HPDE6-E6E7 (cell line): ENCODE data around the gene CHAF1A.

Experiments used
- DNase-seq: peaks from one replicate; pipeline ENCODE4 v3.0.0; 2011; ENCODE audit warnings: missing footprints; ENCODE audit errors: extremely low spot score

The CHAF1A gene

GRCh38 chr19:4366666-4367335, 35.6 kb upstream of the CHAF1A start:
- DNase-seq: no peak

- no peak for DNase-seq
Measured at GRCh38 chr19:4367336-4367723, 35.1 kb upstream of the CHAF1A start.

- no peak for DNase-seq
Measured at GRCh38 chr19:4367781-4368127, 34.7 kb upstream of the CHAF1A start.

- DNase-seq: no peak
Measured at GRCh38 chr19:4368128-4368820, 34.2 kb upstream of the CHAF1A start.

- peak; percentile 88 for DNase-seq
Measured at GRCh38 chr19:4369109-4369887, 33.1 kb upstream of the CHAF1A start.

GRCh38 chr19:4369888-4370260, 32.6 kb upstream of the CHAF1A start:
- DNase-seq: no peak

- no peak for DNase-seq
Measured at GRCh38 chr19:4370418-4371041, 31.9 kb upstream of the CHAF1A start.

- DNase-seq: no peak
Measured at GRCh38 chr19:4371247-4372164, 30.9 kb upstream of the CHAF1A start.

- DNase-seq: no peak
Measured at GRCh38 chr19:4372165-4373012, 30.1 kb upstream of the CHAF1A start.

GRCh38 chr19:4373013-4373367, 29.4 kb upstream of the CHAF1A start:
- DNase-seq: no peak

GRCh38 chr19:4373601-4374497, 28.6 kb upstream of the CHAF1A start:
- no peak for DNase-seq

GRCh38 chr19:4374498-4375163, 27.8 kb upstream of the CHAF1A start:
- DNase-seq: peak; percentile 65

- peak; percentile 58 for DNase-seq
Measured at GRCh38 chr19:4375164-4376027, 27.0 kb upstream of the CHAF1A start.

GRCh38 chr19:4376028-4376670, 26.3 kb upstream of the CHAF1A start:
- DNase-seq: no peak

GRCh38 chr19:4376671-4376990, 25.8 kb upstream of the CHAF1A start:
- DNase-seq: no peak

GRCh38 chr19:4376991-4377781, 25.3 kb upstream of the CHAF1A start:
- DNase-seq: no peak

- no peak for DNase-seq
Measured at GRCh38 chr19:4378886-4379285, 23.6 kb upstream of the CHAF1A start.
